Keratinocyte (primary cell): ENCODE results near the gene KLF16.
"Not testable (repeated sequence)": the region's sequence is repeated elsewhere in the genome, so short reads cannot be mapped to it uniquely, and the experiment has no call there.

ENCODE experiments used
- CTCF ChIP-seq, 3 experiments: IDR thresholded peaks in 1 of 3; conservative IDR thresholded peaks in 1 of 3; optimal IDR thresholded peaks in 1 of 3; 2 replicates in 2 of 3; 3 replicates in 1 of 3; pipeline versions ENCODE3 to v1.5.1; 2011; ENCODE audit warnings: low read length in 3 of 3, mild to moderate bottlenecking in 3 of 3, moderate library complexity in 2 of 3, control low read depth in 1 of 3, inconsistent platforms in 1 of 3; ENCODE audit not compliant: insufficient read depth in 2 of 3; ENCODE audit errors: extremely low read depth in 1 of 3
- EZH2 ChIP-seq: IDR thresholded peaks from one replicate; pipeline ENCODE4 v1.6.1; 2012; ENCODE audit warnings: inconsistent platforms, mild to moderate bottlenecking, low read length, moderate library complexity

DNA sequence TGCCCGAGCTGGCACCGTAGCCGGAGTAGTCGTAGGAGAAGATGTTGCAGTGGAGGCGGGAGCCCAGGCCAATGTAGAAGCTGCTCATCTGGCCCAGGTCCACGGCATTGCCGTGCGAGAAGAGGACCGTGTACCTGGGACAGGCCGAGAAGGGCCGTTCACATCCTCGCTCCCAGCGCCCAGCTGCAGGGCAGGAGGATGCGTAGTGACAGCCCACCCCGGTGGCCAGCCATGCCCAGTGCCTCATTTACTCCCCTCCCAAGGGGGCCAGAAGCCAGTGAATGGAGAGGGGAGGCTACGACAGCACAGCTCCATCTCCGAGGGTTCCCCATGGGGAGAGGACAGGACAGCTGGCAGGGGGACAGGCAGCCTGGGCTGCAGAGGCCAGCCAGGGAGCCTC, 16.6 kb upstream of the KLF16 start:
- TF ChIP-seq CTCF (optimal IDR thresholded peaks at IDR 0.05 in 1 of 3, IDR thresholded peaks at IDR 0.05 in 1 of 3, conservative IDR thresholded peaks at IDR 0.05 in 1 of 3; ENCODE audit: extremely low read depth in 1 of 3, insufficient read depth in 2 of 3, low read length in 3 of 3); EZH2: not testable (repeated sequence)
